Neural cell (in vitro differentiated cells): Measurements from ENCODE around the gene ANKRD44. TPM values are rescaled to one million over a fixed set of nuclear protein-coding genes. Genes with fewer than 3 reads are reported as not detected.

ENCODE experiments used
- H2AFZ ChIP-seq: fragments of 200-600, 300-800 bp; sonication (generic), shearing (Covaris generic); 2 replicates; pipeline ENCODE4 v1.6.0; 2014; ENCODE audit warnings: low read depth, mild to moderate bottlenecking, antibody characterized with exemption, low read length, moderate library complexity
- H3F3A ChIP-seq: fragments of 200-600 bp; shearing (Covaris generic); 2 replicates; pipeline ENCODE4 v1.6.1; 2016; ENCODE audit warnings: mild to moderate bottlenecking, moderate library complexity, mixed read lengths, antibody characterized with exemption, low read length; ENCODE audit not compliant: insufficient read depth, poor library complexity, severe bottlenecking
- H3K27ac ChIP-seq: fragments of 200-600, 300-800 bp; sonication (generic), shearing (Covaris generic); 2 replicates; pipeline ENCODE4 v1.5.1; 2014; ENCODE audit warnings: mild to moderate bottlenecking, low read length, moderate library complexity
- H3K27me3 ChIP-seq: fragments of 300-800, 200-600 bp; sonication (generic), shearing (Covaris generic); 2 replicates; pipeline ENCODE4 v1.6.0; 2014; ENCODE audit warnings: mild to moderate bottlenecking, low read depth, low read length, moderate library complexity; ENCODE audit not compliant: insufficient read depth
- H3K36me3 ChIP-seq: fragments of 300-800, 200-600 bp; sonication (generic), shearing (Covaris generic); 2 replicates; pipeline ENCODE4 v1.5.1; 2014; ENCODE audit warnings: mild to moderate bottlenecking, antibody characterized with exemption, low read length, moderate library complexity; ENCODE audit not compliant: insufficient read depth
- H3K4me2 ChIP-seq: fragments of 300-800, 200-600 bp; sonication (generic), shearing (Covaris generic); 2 replicates; pipeline ENCODE4 v1.6.0; 2014; ENCODE audit warnings: mild to moderate bottlenecking, low read length
- H3K4me3 ChIP-seq: fragments of 300-800, 200-600 bp; sonication (generic), shearing (Covaris generic); 2 replicates; pipeline ENCODE4 v1.5.1; 2014; ENCODE audit warnings: mild to moderate bottlenecking, low read length, moderate library complexity
- H3K79me2 ChIP-seq: fragments of 200-600 bp; shearing (Covaris generic); replicated peaks from 2 replicates; pipeline ENCODE4 v1.6.0; 2014; ENCODE audit warnings: mild to moderate bottlenecking, low read length, moderate library complexity; ENCODE audit not compliant: insufficient read depth
- H3K9ac ChIP-seq: fragments of 300-800, 200-600 bp; sonication (generic), shearing (Covaris generic); 2 replicates; pipeline ENCODE4 v1.6.1; 2016; ENCODE audit warnings: mild to moderate bottlenecking, low read length, mixed read lengths
- H3K9me2 ChIP-seq: fragments of 200-600 bp; shearing (Covaris generic); 2 replicates; pipeline ENCODE4 v1.6.1; 2016; ENCODE audit warnings: mild to moderate bottlenecking, low read length, mixed read lengths; ENCODE audit not compliant: insufficient read depth
- H3K9me3 ChIP-seq: fragments of 200-600, 300-800 bp; sonication (generic), shearing (Covaris generic); 2 replicates; pipeline ENCODE4 v1.6.1; 2016; ENCODE audit warnings: mild to moderate bottlenecking, mixed run types, low read length, moderate library complexity, mixed read lengths
- H4K20me1 ChIP-seq: fragments of 200-600 bp; shearing (Covaris generic); 2 replicates; pipeline ENCODE4 v1.6.1; 2016; ENCODE audit warnings: mild to moderate bottlenecking, mixed run types; ENCODE audit not compliant: insufficient read depth
- EP300 ChIP-seq: fragments of 450-650 bp; conservative IDR thresholded peaks from 2 replicates; pipeline ENCODE4 v1.6.1; 2014; ENCODE audit warnings: antibody characterized with exemption, mild to moderate bottlenecking, moderate library complexity; ENCODE audit not compliant: poor library complexity, severe bottlenecking
- EZH2 ChIP-seq: fragments of 200-600, 300-800 bp; shearing (Covaris generic), sonication (generic); IDR thresholded peaks from 2 replicates; pipeline ENCODE4 v1.6.1; 2014; ENCODE audit warnings: antibody characterized with exemption, low read length, borderline replicate concordance, mild to moderate bottlenecking; ENCODE audit not compliant: insufficient read depth, poor library complexity, severe bottlenecking
- MXI1 ChIP-seq: fragments of 450-650 bp; conservative IDR thresholded peaks from 2 replicates; pipeline ENCODE4 v1.6.1; 2014; ENCODE audit warnings: antibody characterized with exemption, mild to moderate bottlenecking; ENCODE audit not compliant: poor library complexity, severe bottlenecking
- POLR2AphosphoS5 ChIP-seq: IDR thresholded peaks from 2 replicates; pipeline ENCODE4 v1.6.1; 2012
- RAD21 ChIP-seq: fragments of 450-650 bp; conservative IDR thresholded peaks from 2 replicates; pipeline ENCODE4 v1.6.1; 2014; ENCODE audit warnings: antibody characterized with exemption, mild to moderate bottlenecking, moderate library complexity
- SMC3 ChIP-seq: fragments of 450-650 bp; conservative IDR thresholded peaks from 2 replicates; pipeline ENCODE4 v1.6.1; 2014; ENCODE audit warnings: antibody characterized with exemption, mild to moderate bottlenecking, moderate library complexity; ENCODE audit not compliant: poor library complexity
- TAF1 ChIP-seq: IDR thresholded peaks from 2 replicates; pipeline ENCODE4 v1.6.1; 2012; ENCODE audit warnings: low read depth
- polyA plus RNA-seq: library from polyadenylated mRNA; depleted of rRNA; stranded (reverse); fragments of >200 nt; gene quantifications from 2 replicates; pipeline ENCODE4 v1.2.3, GENCODE V29; 2014
- TF ChIP-seq, protein P1 (sequence below): fragments of 450-650 bp; IDR thresholded peaks from 2 replicates; pipeline ENCODE4 v1.5.1; 2014; ENCODE audit warnings: antibody characterized with exemption, mild to moderate bottlenecking, moderate library complexity; ENCODE audit not compliant: poor library complexity, severe bottlenecking
- TF ChIP-seq, protein P2 (sequence below): IDR thresholded peaks from 2 replicates; pipeline ENCODE4 v1.6.1; 2012; ENCODE audit warnings: borderline replicate concordance

Gene ANKRD44
- polyA plus RNA-seq, 1 donor from 2014 or later: 94.3 TPM

GRCh38 chr2:197219636-197220035, 90.9 kb downstream of the ANKRD44 start:
- no peaks in the 10 kb centered on the region for H3K9me3 ChIP-seq
- no peak overlapping the region for H3K27ac ChIP-seq
- H3K4me3 ChIP-seq: no peak overlapping the region
- H3K9me2 ChIP-seq: no peaks in the 10 kb centered on the region
- no peaks in the 10 kb centered on the region for H3K27me3 ChIP-seq
- no peaks in the 10 kb centered on the region for H3K36me3 ChIP-seq
- no peak overlapping the region for H3K4me2 ChIP-seq
- no peaks in the 10 kb centered on the region for H3F3A ChIP-seq
- no peaks in the 10 kb centered on the region for H4K20me1 ChIP-seq
- H3K79me2 ChIP-seq: no peaks in the 10 kb centered on the region
- no peak overlapping the region for H2AFZ ChIP-seq
- no peak for TF ChIP-seq MXI1
- no peak for TF ChIP-seq EZH2
- no peak for TF ChIP-seq SMC3
- TF ChIP-seq RAD21: no peak
- TF ChIP-seq, protein P1, sequence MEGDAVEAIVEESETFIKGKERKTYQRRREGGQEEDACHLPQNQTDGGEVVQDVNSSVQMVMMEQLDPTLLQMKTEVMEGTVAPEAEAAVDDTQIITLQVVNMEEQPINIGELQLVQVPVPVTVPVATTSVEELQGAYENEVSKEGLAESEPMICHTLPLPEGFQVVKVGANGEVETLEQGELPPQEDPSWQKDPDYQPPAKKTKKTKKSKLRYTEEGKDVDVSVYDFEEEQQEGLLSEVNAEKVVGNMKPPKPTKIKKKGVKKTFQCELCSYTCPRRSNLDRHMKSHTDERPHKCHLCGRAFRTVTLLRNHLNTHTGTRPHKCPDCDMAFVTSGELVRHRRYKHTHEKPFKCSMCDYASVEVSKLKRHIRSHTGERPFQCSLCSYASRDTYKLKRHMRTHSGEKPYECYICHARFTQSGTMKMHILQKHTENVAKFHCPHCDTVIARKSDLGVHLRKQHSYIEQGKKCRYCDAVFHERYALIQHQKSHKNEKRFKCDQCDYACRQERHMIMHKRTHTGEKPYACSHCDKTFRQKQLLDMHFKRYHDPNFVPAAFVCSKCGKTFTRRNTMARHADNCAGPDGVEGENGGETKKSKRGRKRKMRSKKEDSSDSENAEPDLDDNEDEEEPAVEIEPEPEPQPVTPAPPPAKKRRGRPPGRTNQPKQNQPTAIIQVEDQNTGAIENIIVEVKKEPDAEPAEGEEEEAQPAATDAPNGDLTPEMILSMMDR: no peak
- no peak for TF ChIP-seq EP300
- TF ChIP-seq POLR2AphosphoS5: no peak
- TF ChIP-seq, protein P2, sequence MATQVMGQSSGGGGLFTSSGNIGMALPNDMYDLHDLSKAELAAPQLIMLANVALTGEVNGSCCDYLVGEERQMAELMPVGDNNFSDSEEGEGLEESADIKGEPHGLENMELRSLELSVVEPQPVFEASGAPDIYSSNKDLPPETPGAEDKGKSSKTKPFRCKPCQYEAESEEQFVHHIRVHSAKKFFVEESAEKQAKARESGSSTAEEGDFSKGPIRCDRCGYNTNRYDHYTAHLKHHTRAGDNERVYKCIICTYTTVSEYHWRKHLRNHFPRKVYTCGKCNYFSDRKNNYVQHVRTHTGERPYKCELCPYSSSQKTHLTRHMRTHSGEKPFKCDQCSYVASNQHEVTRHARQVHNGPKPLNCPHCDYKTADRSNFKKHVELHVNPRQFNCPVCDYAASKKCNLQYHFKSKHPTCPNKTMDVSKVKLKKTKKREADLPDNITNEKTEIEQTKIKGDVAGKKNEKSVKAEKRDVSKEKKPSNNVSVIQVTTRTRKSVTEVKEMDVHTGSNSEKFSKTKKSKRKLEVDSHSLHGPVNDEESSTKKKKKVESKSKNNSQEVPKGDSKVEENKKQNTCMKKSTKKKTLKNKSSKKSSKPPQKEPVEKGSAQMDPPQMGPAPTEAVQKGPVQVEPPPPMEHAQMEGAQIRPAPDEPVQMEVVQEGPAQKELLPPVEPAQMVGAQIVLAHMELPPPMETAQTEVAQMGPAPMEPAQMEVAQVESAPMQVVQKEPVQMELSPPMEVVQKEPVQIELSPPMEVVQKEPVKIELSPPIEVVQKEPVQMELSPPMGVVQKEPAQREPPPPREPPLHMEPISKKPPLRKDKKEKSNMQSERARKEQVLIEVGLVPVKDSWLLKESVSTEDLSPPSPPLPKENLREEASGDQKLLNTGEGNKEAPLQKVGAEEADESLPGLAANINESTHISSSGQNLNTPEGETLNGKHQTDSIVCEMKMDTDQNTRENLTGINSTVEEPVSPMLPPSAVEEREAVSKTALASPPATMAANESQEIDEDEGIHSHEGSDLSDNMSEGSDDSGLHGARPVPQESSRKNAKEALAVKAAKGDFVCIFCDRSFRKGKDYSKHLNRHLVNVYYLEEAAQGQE: no peak
- TF ChIP-seq TAF1: no peak
- no peak overlapping the region for H3K9ac ChIP-seq

GRCh38 chr2:197217541-197217940, 93.0 kb downstream of the ANKRD44 start:
- Histone ChIP-seq H3K27ac (no peak overlapping the region), H3K79me2 (no peaks in the 10 kb centered on the region), H3K4me2 (no peak overlapping the region), H3K27me3 (no peaks in the 10 kb centered on the region), H2AFZ (no peak overlapping the region), H3K9ac (no peak overlapping the region), H3K4me3 (no peak overlapping the region), H3K9me2 (no peaks in the 10 kb centered on the region), H3K9me3 (no peaks in the 10 kb centered on the region), H4K20me1 (no peaks in the 10 kb centered on the region), H3F3A (no peaks in the 10 kb centered on the region), H3K36me3 (no peaks in the 10 kb centered on the region)
- TF ChIP-seq RAD21 (no peak), SMC3 (no peak), POLR2AphosphoS5 (no peak), EP300 (no peak), EZH2 (no peak)
- TF ChIP-seq, protein P1: no peak
